Activated CD4-positive, alpha-beta T cell treated with anti-CD3 and anti-CD28 coated beads for 36 hours (primary cell): ENCODE results near the gene USP6NL. TPM values are rescaled to one million over a fixed set of nuclear protein-coding genes. Genes with fewer than 3 reads are reported as not detected.

Source experiments
- ATAC-seq: fragments of 200-7000 bp; cut with Tn5 transposase; one replicate; pipeline ENCODE4 v1.10.0; 2021; ENCODE audit warnings: mild to moderate bottlenecking, moderate library complexity
- CTCF ChIA-PET: fragments of 350-600 bp; sonication (Branson Sonifier 250); formaldehyde crosslinking; loops from one replicate; lab custom pipeline; 2021; ENCODE audit warnings: antibody characterized with exemption; lab: Charles Lee
- POLR2A ChIA-PET: fragments of 350-600 bp; sonication (Branson Sonifier 250); formaldehyde crosslinking; loops from one replicate; lab custom pipeline; 2021; ENCODE audit warnings: antibody characterized with exemption, inconsistent platforms; lab: Charles Lee
- DNase-seq: peaks from one replicate; pipeline ENCODE4 v3.0.0-alpha.2; 2020
- H3K27ac Mint-ChIP-seq: one replicate; pipeline ENCODE4 v1.8.0; 2021; ENCODE audit warnings: mixed read lengths
- H3K27me3 Mint-ChIP-seq: one replicate; pipeline ENCODE4 v1.8.0; 2021; ENCODE audit warnings: mixed read lengths
- H3K36me3 Mint-ChIP-seq: one replicate; pipeline ENCODE4 v1.8.0; 2021; ENCODE audit warnings: low read depth, mixed read lengths
- H3K4me1 Mint-ChIP-seq: one replicate; pipeline ENCODE4 v1.8.0; 2021; ENCODE audit warnings: mixed read lengths
- H3K4me3 Mint-ChIP-seq: one replicate; pipeline ENCODE4 v1.8.0; 2021; ENCODE audit warnings: mild to moderate bottlenecking, moderate library complexity, mixed read lengths
- H3K9me3 Mint-ChIP-seq: one replicate; pipeline ENCODE4 v1.8.0; 2021; ENCODE audit warnings: low read depth, mixed read lengths
- intact Hi-C, 2 experiments: fragments of 100-400 bp; cut with DNase I in 1 of 2; cut with micrococcal nuclease in 1 of 2; formaldehyde crosslinking; loops; one replicate each; pipeline versions ENCODE4 v1.14.2 to v1.15.1; 2022 to 2024; cut with DNase I, micrococcal nuclease
- total RNA-seq, 2 experiments: library from RNA; stranded (reverse); gene quantifications; one replicate each; pipeline ENCODE4 v1.2.3, GENCODE V29; 2021

USP6NL gene
- total RNA-seq, 2 experiments from 2014 or later, result 4.4 to 5.4 TPM

- peaks cover 20% of the 10 kb centered on the region for H3K4me1 Mint-ChIP-seq
- ATAC-seq (no peak), DNase-seq (no peak)
- CTCF ChIA-PET, result interaction anchor here (2.2 kb wide), 1 partner anchor 26 kb away, joined by 5 read pairs; no protein-coding TSS in a partner anchor
- no peaks in the 10 kb centered on the region for H3K9me3 Mint-ChIP-seq
- H3K4me3 Mint-ChIP-seq, result no peak overlapping the region
- intact Hi-C loops, result no loop called here
- H3K27me3 Mint-ChIP-seq, result no peaks in the 10 kb centered on the region
- H3K27ac Mint-ChIP-seq, result no peak overlapping the region
- POLR2A ChIA-PET, result interaction anchor here (0.6 kb wide), 1 partner anchor 245 kb away, joined by 3 read pairs; no protein-coding TSS in a partner anchor
- no peaks in the 10 kb centered on the region for H3K36me3 Mint-ChIP-seq
Observed at GRCh38 chr10:11435581-11435981, 175.9 kb downstream of the USP6NL start.

- Mint-ChIP-seq H3K4me3 (no peak overlapping the region), H3K36me3 (no peaks in the 10 kb centered on the region), H3K27me3 (no peaks in the 10 kb centered on the region), H3K9me3 (no peaks in the 10 kb centered on the region), H3K27ac (no peak overlapping the region), H3K4me1 (peaks cover 7% of the 10 kb centered on the region)
- DNase-seq (no peak), ATAC-seq (no peak)
- ChIA-PET POLR2A (no interaction called here), CTCF (interaction anchor here (2.2 kb wide), 1 partner anchor 27 kb away, joined by 5 read pairs; no protein-coding TSS in a partner anchor)
- intact Hi-C loops, result no loop called here
Observed at GRCh38 chr10:11434324-11434723, 177.1 kb downstream of the USP6NL start.

- Mint-ChIP-seq H3K4me3 (no peak overlapping the region), H3K27me3 (no peaks in the 10 kb centered on the region), H3K36me3 (no peaks in the 10 kb centered on the region), H3K27ac (no peak overlapping the region), H3K9me3 (no peaks in the 10 kb centered on the region), H3K4me1 (peaks cover 3% of the 10 kb centered on the region)
- CTCF ChIA-PET, result interaction anchor here (0.7 kb wide), 1 partner anchor 21 kb away, joined by 3 read pairs; no protein-coding TSS in a partner anchor
- no peak for DNase-seq
- ATAC-seq, result no peak
- intact Hi-C loops, result no loop called here
- POLR2A ChIA-PET, result no interaction called here
Observed at GRCh38 chr10:11433657-11434056, 177.8 kb downstream of the USP6NL start.

- intact Hi-C loops, result no loop called here
- no peak for DNase-seq
- no peak overlapping the region for H3K4me3 Mint-ChIP-seq
- POLR2A ChIA-PET, result no interaction called here
- no peak overlapping the region for H3K27ac Mint-ChIP-seq
- no peak for ATAC-seq
- peaks cover 5% of the 10 kb centered on the region for H3K4me1 Mint-ChIP-seq
- CTCF ChIA-PET, result interaction anchor here (0.6 kb wide), 1 partner anchor 47 kb away, joined by 3 read pairs; no protein-coding TSS in a partner anchor
- H3K9me3 Mint-ChIP-seq, result peaks cover 3% of the 10 kb centered on the region
- H3K27me3 Mint-ChIP-seq, result no peaks in the 10 kb centered on the region
- no peaks in the 10 kb centered on the region for H3K36me3 Mint-ChIP-seq
Observed at GRCh38 chr10:11431216-11431555, 180.3 kb downstream of the USP6NL start.

- no peak for ATAC-seq
- no peak overlapping the region for H3K27ac Mint-ChIP-seq
- POLR2A ChIA-PET, result no interaction called here
- CTCF ChIA-PET, result interaction anchor here (0.6 to 2.2 kb wide), 3 partner anchors 11 to 47 kb away, joined by 3 to 8 read pairs (median 4); no protein-coding TSS in a partner anchor
- H3K4me3 Mint-ChIP-seq, result no peak overlapping the region
- intact Hi-C loops, result no loop called here
- H3K4me1 Mint-ChIP-seq, result peaks cover 7% of the 10 kb centered on the region
- H3K9me3 Mint-ChIP-seq, result peaks cover 7% of the 10 kb centered on the region
- H3K36me3 Mint-ChIP-seq, result peaks cover 2% of the 10 kb centered on the region
- DNase-seq, result no peak
- no peaks in the 10 kb centered on the region for H3K27me3 Mint-ChIP-seq
Observed at GRCh38 chr10:11430421-11431215, 180.8 kb downstream of the USP6NL start.

- intact Hi-C loops, result no loop called here
- ATAC-seq, result no peak
- ChIA-PET CTCF (interaction anchor here (1.1 to 2.2 kb wide), 2 partner anchors 10 to 44 kb away, joined by 4 to 8 read pairs; no protein-coding TSS in a partner anchor), POLR2A (no interaction called here)
- Mint-ChIP-seq H3K4me3 (no peak overlapping the region), H3K27ac (no peak overlapping the region), H3K27me3 (no peaks in the 10 kb centered on the region), H3K9me3 (peaks cover 7% of the 10 kb centered on the region), H3K4me1 (peaks cover 12% of the 10 kb centered on the region), H3K36me3 (peaks cover 2% of the 10 kb centered on the region)
- DNase-seq, result no peak
Observed at GRCh38 chr10:11429439-11430052, 181.9 kb downstream of the USP6NL start.

- ChIA-PET CTCF (no interaction called here), POLR2A (no interaction called here)
- ATAC-seq (no peak), DNase-seq (no peak)
- Mint-ChIP-seq H3K4me1 (peaks cover 12% of the 10 kb centered on the region), H3K9me3 (peaks cover 15% of the 10 kb centered on the region), H3K27me3 (no peaks in the 10 kb centered on the region), H3K4me3 (no peak overlapping the region), H3K36me3 (peaks cover 2% of the 10 kb centered on the region), H3K27ac (peak overlapping the region; percentile 16)
- intact Hi-C loops, result no loop called here
Observed at GRCh38 chr10:11425676-11426075, 185.8 kb downstream of the USP6NL start.

GRCh38 chr10:11425296-11425610 is 186.2 kb downstream of the USP6NL start:
- ChIA-PET POLR2A (no interaction called here), CTCF (no interaction called here)

GRCh38 chr10:11424456-11425295 is 186.8 kb downstream of the USP6NL start:
- ChIA-PET POLR2A (interaction anchor here (0.9 kb wide), 1 partner anchor 148 kb away, joined by 4 read pairs; no protein-coding TSS in a partner anchor), CTCF (interaction anchor here (0.6 kb wide), 1 partner anchor 223 kb away, joined by 3 read pairs; no protein-coding TSS in a partner anchor)
- ATAC-seq (no peak), DNase-seq (no peak)
- Mint-ChIP-seq H3K27ac (no peak overlapping the region), H3K27me3 (no peaks in the 10 kb centered on the region), H3K4me3 (no peak overlapping the region), H3K36me3 (peaks cover 5% of the 10 kb centered on the region), H3K9me3 (peaks cover 19% of the 10 kb centered on the region), H3K4me1 (peaks cover 12% of the 10 kb centered on the region)
- intact Hi-C loops, result no loop called here

More at GRCh38 chr10:11425296-11425610, 186.2 kb downstream of the USP6NL start:
- Mint-ChIP-seq H3K36me3 (peaks cover 2% of the 10 kb centered on the region), H3K27ac (no peak overlapping the region), H3K27me3 (no peaks in the 10 kb centered on the region), H3K4me3 (no peak overlapping the region), H3K4me1 (peaks cover 12% of the 10 kb centered on the region), H3K9me3 (peaks cover 15% of the 10 kb centered on the region)
- ATAC-seq (no peak), DNase-seq (no peak)
- intact Hi-C loops, result no loop called here

- ChIA-PET CTCF (interaction anchor here (0.6 kb wide), 2 partner anchors 9 to 276 kb away, joined by 3 read pairs; no protein-coding TSS in a partner anchor), POLR2A (no interaction called here)
- peaks cover 3% of the 10 kb centered on the region for H3K36me3 Mint-ChIP-seq
- H3K4me1 Mint-ChIP-seq, result peaks cover 4% of the 10 kb centered on the region
- peaks cover 26% of the 10 kb centered on the region for H3K9me3 Mint-ChIP-seq
- no peak for DNase-seq
- H3K27me3 Mint-ChIP-seq, result no peaks in the 10 kb centered on the region
- H3K4me3 Mint-ChIP-seq, result no peak overlapping the region
- no peak for ATAC-seq
- intact Hi-C loops, result no loop called here
- no peak overlapping the region for H3K27ac Mint-ChIP-seq
Observed at GRCh38 chr10:11416974-11417373, 194.5 kb downstream of the USP6NL start.

- no peak for DNase-seq
- Mint-ChIP-seq H3K36me3 (peaks cover 2% of the 10 kb centered on the region), H3K27ac (no peak overlapping the region), H3K9me3 (peaks cover 19% of the 10 kb centered on the region), H3K4me3 (no peak overlapping the region), H3K27me3 (no peaks in the 10 kb centered on the region), H3K4me1 (peaks cover 4% of the 10 kb centered on the region)
- intact Hi-C loops, result no loop called here
- CTCF ChIA-PET, result interaction anchor here (1.3 kb wide), 1 partner anchor 10 kb away, joined by 3 read pairs; no protein-coding TSS in a partner anchor
- no peak for ATAC-seq
- POLR2A ChIA-PET, result no interaction called here
Observed at GRCh38 chr10:11415095-11415494, 196.4 kb downstream of the USP6NL start.
